GM12801 (cell line): ENCODE results near the gene ZNF888.

ENCODE experiments used
- TF ChIP-seq, protein P1 (sequence below): IDR thresholded peaks from one replicate; pipeline ENCODE4 v1.5.1; 2011; ENCODE audit warnings: control low read depth; ENCODE audit not compliant: insufficient read length; ENCODE audit errors: extremely low read depth

The ZNF888 gene

DNA sequence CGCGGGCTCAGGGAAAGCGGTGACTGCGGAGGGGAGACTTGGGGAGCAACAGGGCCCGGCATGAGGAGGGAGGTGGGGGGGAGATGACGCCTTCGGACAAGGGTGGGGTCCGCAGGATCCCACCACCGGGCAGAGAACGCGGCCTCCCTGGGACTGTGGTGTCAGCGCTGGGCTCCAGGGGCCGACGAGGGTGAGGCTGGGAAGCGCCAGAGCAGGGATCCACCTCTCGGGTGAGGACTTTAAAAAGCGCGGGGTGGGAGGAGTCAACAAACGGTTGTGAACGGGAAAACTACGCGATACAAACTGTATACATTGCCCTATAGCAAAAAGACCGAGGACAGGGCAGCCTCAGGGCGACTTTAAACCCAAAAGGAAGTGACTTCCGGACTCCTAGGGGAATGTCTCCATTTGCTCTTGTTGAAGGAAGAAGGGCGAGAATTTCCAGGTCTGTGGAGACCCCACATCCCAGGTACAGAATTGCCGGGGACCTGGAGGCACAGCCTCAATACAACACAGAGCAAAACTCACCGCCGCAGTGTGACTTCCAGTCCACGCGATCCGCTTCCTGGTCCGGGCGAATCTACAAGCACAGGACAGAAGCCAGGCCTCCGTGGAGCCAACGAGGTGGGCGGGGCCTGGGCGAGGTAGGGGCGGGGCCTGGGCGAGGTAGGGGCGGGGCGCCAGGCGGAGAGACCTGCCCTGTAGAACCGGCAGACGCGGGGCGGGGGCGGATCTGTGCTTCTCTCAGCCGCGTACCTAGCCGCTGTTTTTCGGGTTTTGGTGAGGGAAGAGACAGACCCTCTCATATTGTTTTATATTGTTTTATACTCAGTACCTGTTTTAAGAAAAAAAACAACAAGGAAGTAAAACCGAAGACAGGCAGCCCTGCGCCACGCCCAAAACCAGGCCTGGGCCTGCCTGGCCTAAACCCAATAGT lies at the start of gene ZNF888:
Gene ZNF888 (minus strand): TSS at position 588 of the 937 bp plus-strand sequence. CDS start 5,555 bp downstream, outside the sequence.
- TF ChIP-seq, protein P1, sequence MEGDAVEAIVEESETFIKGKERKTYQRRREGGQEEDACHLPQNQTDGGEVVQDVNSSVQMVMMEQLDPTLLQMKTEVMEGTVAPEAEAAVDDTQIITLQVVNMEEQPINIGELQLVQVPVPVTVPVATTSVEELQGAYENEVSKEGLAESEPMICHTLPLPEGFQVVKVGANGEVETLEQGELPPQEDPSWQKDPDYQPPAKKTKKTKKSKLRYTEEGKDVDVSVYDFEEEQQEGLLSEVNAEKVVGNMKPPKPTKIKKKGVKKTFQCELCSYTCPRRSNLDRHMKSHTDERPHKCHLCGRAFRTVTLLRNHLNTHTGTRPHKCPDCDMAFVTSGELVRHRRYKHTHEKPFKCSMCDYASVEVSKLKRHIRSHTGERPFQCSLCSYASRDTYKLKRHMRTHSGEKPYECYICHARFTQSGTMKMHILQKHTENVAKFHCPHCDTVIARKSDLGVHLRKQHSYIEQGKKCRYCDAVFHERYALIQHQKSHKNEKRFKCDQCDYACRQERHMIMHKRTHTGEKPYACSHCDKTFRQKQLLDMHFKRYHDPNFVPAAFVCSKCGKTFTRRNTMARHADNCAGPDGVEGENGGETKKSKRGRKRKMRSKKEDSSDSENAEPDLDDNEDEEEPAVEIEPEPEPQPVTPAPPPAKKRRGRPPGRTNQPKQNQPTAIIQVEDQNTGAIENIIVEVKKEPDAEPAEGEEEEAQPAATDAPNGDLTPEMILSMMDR: no peak

DNA sequence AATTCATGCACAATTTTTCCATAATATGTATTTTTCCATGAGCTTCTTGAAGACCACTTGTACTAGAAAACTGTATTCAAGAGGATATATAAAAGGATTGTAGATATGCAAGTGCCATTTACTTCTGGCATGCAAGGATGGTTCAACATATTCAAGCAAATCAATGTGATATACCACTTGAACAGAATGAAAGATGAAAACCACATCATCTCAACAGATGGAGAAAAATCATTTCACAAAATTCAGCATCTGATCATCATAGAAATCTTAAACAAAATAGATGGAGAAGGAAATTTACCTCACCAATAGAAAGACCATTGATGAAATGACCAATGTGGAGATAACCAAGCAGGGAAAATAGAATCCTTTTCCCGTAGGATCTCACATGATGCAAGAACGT lies 44.5 kb upstream of the ZNF888 start:
- TF ChIP-seq, protein P1: no peak

DNA sequence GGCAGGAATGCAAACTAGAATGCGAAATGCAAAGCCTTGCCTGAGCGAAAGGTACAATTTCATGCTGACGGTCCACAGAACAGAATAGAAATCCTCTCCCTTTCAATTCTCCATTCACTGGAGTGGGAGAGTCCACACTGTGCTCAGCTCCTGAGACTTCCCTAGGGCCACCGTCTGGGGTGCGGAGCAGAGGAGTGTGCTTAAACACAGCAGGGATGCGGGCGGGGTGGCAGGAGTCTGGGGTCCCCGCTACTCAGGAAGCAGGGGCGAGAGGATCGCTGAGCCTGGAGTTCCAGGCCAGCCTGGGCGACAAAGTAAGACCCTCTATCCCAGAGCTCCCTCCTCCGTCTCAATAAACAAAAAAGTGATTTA lies 40.0 kb upstream of the ZNF888 start:
- TF ChIP-seq, protein P1: no peak

DNA sequence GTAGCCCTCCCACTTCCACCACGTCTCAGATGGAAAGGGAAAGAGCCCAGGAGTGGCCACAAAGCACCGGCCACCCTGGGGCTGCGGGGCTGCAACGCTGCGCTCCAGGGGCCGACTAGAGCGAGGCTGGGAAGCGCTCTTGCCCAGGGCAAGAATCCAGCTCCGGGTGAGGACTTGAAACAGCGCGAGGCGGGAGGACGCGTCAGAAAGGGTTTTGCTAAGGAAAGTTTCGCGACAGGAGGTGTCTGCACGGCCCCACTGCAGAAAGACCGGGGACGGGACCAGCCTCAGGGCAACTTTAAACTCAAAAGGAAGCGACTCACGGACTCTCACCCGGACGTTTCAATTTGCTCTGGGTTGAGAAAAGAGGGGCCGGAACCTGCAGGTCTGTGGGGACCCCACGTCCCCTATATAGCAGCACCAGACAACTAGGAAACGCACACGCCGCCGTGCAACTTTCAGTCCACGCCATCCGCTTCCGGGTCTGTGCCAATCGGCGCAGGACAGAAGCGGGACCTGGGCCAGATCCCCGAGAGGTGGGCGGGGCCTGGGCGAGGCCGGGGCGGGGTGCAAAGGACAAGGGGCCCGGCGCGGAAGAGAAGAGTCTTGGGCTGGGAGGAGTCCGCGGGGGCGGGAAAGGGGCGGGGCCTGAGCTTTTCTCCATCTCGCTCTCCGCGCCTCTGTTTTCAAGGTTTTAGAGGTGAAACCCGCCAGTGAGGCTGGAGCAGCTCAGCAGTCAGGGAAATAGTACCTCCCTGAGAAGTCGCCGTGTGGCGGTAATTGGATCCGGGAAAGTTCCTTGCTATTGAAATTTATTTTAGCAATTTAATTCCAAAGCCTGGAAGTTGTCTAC lies 39.4 kb upstream of the ZNF888 start, which contains the start of gene ZNF816:
Gene ZNF816 (minus strand): TSS at position 488 of the 853 bp plus-strand sequence. CDS start 6,792 bp downstream, outside the sequence.
- TF ChIP-seq, protein P1: no peak

DNA sequence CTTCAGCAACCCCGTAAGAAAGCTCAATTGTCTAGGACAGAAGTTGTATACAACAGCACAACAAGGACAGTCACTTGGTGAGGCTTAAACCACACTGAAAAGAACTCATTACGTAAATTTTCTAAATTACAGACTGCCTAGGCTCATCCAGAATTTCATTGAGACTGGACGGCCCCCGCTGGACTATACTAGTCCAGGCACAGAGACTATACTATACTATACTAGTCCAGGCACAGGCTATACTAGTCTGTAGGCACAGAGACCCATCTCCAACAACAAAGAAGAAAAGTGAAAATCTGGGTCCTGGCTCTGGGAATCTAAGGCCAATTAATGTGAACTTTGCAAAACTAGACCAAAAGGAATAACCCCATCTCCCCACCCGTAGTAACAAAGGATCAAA lies 38.8 kb upstream of the ZNF888 start:
- TF ChIP-seq, protein P1: no peak

DNA sequence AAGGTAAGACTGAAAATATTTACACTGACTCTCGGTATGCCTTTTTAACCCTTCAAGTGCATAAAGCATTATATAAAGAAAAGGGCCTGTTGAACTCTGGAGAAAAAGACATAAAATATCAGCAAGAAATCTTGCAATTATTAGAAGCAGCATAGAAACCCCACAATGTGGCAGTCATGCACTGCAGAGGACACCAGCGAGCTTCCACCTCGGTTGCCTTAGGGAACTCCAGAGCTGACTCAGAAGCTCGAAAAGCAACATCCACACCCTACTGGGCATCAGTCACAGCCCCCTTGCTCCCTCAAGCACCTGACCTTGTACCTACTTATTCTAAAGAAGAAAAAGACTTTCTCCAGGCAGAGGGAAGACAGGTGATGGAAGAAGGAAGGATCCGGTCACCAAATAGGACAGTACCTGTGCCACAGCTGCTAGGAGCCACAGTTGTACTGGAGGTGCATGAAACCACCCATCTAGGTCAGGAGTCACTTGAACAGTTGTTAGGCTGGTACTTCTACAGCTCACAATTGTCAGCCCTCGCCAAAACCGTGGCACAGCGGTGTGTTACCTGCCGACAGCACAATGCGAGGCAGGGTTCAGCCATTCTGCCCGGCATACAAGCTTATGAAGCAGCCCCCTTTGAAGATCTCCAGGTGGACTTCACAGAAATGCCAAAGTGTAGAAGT lies 36.5 kb upstream of the ZNF888 start:
- TF ChIP-seq, protein P1: no peak

DNA sequence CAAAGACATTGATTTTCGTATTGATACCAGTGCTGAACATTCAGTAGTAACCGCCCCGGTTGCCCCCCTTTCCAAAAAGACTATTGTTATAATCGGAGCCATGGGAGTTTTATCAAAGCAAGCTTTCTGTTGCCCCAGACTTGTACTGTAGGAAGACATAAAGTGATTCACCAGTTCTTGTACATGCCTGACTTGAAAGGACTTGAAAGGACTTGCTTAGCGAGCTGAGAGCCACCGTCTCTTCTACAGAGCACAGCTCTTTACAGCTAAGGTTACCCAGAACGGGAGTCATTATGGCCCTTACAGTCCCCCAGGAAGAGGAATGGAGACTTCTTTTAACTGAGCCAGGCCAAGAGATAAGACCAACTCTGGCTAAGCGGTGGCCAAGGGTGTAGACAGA lies 34.4 kb upstream of the ZNF888 start:
- TF ChIP-seq, protein P1: no peak
